ENCODE data around the gene MDFIC.

The MDFIC gene

GRCh38 chr7:115044224-115044623, 122.3 kb downstream of the MDFIC start:
- no peak for FAIRE-seq

GRCh38 chr7:115047958-115048720, 126.2 kb downstream of the MDFIC start:
- FAIRE-seq: no peak

- FAIRE-seq: no peak
Measured at GRCh38 chr7:115052706-115053105, 130.8 kb downstream of the MDFIC start.

GRCh38 chr7:115054478-115055065, 132.7 kb downstream of the MDFIC start:
- FAIRE-seq: no peak

- no peak for FAIRE-seq
Measured at GRCh38 chr7:115056019-115056418, 134.1 kb downstream of the MDFIC start.

GRCh38 chr7:115058726-115059125, 136.8 kb downstream of the MDFIC start:
- no peak for FAIRE-seq

- no peak for FAIRE-seq
Measured at GRCh38 chr7:115059321-115059720, 137.4 kb downstream of the MDFIC start.

GRCh38 chr7:115060095-115060870, 138.4 kb downstream of the MDFIC start:
- FAIRE-seq: no peak

GRCh38 chr7:115066050-115066449, 144.2 kb downstream of the MDFIC start:
- no peak for FAIRE-seq

GRCh38 chr7:115066634-115067033, 144.7 kb downstream of the MDFIC start:
- FAIRE-seq: no peak

- FAIRE-seq: no peak
Measured at GRCh38 chr7:115068220-115068619, 146.3 kb downstream of the MDFIC start.
